Muscle of leg (tissue), 16 donors: ENCODE measurements around the gene PODXL. TPM values are rescaled to one million over a fixed set of nuclear protein-coding genes. Genes with fewer than 3 reads are reported as not detected.

Source experiments
- DNase-seq: peaks from one replicate; pipeline ENCODE4 v3.0.0; 2013
- H3K27ac ChIP-seq: one replicate; pipeline ENCODE4 v1.5.1; 2013; ENCODE audit warnings: mild to moderate bottlenecking, low read length, control low read depth
- H3K27me3 ChIP-seq: one replicate; pipeline ENCODE4 v1.6.1; 2013; ENCODE audit warnings: low read length; ENCODE audit not compliant: control insufficient read depth, insufficient read depth
- H3K36me3 ChIP-seq: one replicate; pipeline ENCODE4 v1.6.1; 2013; ENCODE audit warnings: low read length; ENCODE audit not compliant: control insufficient read depth, insufficient read depth
- H3K4me1 ChIP-seq: one replicate; pipeline ENCODE4 v1.6.1; 2013; ENCODE audit warnings: low read length; ENCODE audit not compliant: control insufficient read depth, insufficient read depth
- H3K4me3 ChIP-seq: one replicate; pipeline ENCODE4 v1.5.1; 2013; ENCODE audit warnings: low read length, control low read depth
- H3K9me3 ChIP-seq: replicated peaks from 2 replicates; pipeline ENCODE4 v1.6.1; 2013; ENCODE audit warnings: low read depth, low read length; ENCODE audit not compliant: control insufficient read depth
- WGBS: methylation state at CpG from one replicate; pipeline ENCODE4 v1.1.5; 2013; ENCODE audit warnings: missing lambda C conversion rate; ENCODE audit not compliant: insufficient coverage; 5-methylcytosine and 5-hydroxymethylcytosine counted together
- long read RNA-seq, 11 donors: transcript quantifications; one replicate each; lab custom pipeline, GENCODE V29; 2026
- polyA plus RNA-seq, 8 donors: library from polyadenylated mRNA; unstranded; fragments of 120-200 nt; gene quantifications; one replicate each; pipeline versions ENCODE4 v1.2.1 to v1.2.3, GENCODE V29; 2013; ENCODE audit warnings: inconsistent platforms in 1 of 8, low replicate concordance in 1 of 8; ENCODE audit not compliant: insufficient read length in 8 of 8, insufficient read depth in 1 of 8
- total RNA-seq: library from RNA; stranded (reverse); fragments of 120-200 nt; gene quantifications from one replicate; pipeline ENCODE4 v1.2.4, GENCODE V29; 2013

The PODXL gene
- total RNA-seq (35.5 TPM), polyA plus RNA-seq (10 to 100 TPM; 35.9 to 82.1 (median 71.5) TPM)
- long read RNA-seq, donor 1, full-length matches to known transcripts = 6 of 6 reads
- long read RNA-seq, donor 1, partial matches to known transcripts = 0 of 6 reads
- long read RNA-seq, donor 1, other reads (novel, unspliced or antisense) = 0 of 6 reads
- long read RNA-seq, donor 2, partial matches to known transcripts = 0 of 2 reads
- long read RNA-seq, donor 2, other reads (novel, unspliced or antisense) = 0 of 2 reads
- long read RNA-seq, donor 3, transcript PODXL-201 (8 exons, 2,011 nt) = major isoform, 8 of 22 reads
- long read RNA-seq, donor 3, partial matches to known transcripts = 8 of 22 reads
- long read RNA-seq, donor 3, other reads (novel, unspliced or antisense) = 0 of 22 reads
- long read RNA-seq, donor 4, transcript PODXL-205 (2 exons, 588 nt) = major isoform, 6 of 42 reads
- long read RNA-seq, donor 4, partial matches to known transcripts = 35 of 42 reads
- long read RNA-seq, donor 4, other reads (novel, unspliced or antisense) = 0 of 42 reads
- long read RNA-seq, donor 5, transcript PODXL-201 (8 exons, 2,011 nt) = major isoform, 8 of 34 reads
- long read RNA-seq, donor 5, partial matches to known transcripts = 22 of 34 reads
- long read RNA-seq, donor 5, other reads (novel, unspliced or antisense) = 0 of 34 reads
- long read RNA-seq, donor 6, full-length matches to known transcripts = 3 of 32 reads
- long read RNA-seq, donor 6, partial matches to known transcripts = 29 of 32 reads
- long read RNA-seq, donor 6, other reads (novel, unspliced or antisense) = 0 of 32 reads
- long read RNA-seq, donor 7, partial matches to known transcripts = 16 of 19 reads
- long read RNA-seq, donor 7, other reads (novel, unspliced or antisense) = 0 of 19 reads
- long read RNA-seq, donor 8, transcript PODXL-205 (2 exons, 588 nt) = major isoform, 5 of 19 reads
- long read RNA-seq, donor 8, partial matches to known transcripts = 11 of 19 reads
- long read RNA-seq, donor 8, other reads (novel, unspliced or antisense) = 0 of 19 reads
- long read RNA-seq, donor 9, partial matches to known transcripts = 16 of 22 reads
- long read RNA-seq, donor 9, other reads (novel, unspliced or antisense) = 0 of 22 reads
- long read RNA-seq, donor 10, transcript PODXL-205 (2 exons, 588 nt) = major isoform, 6 of 50 reads
- long read RNA-seq, donor 10, partial matches to known transcripts = 38 of 50 reads
- long read RNA-seq, donor 10, other reads (novel, unspliced or antisense) = 0 of 50 reads
- long read RNA-seq, donor 11, partial matches to known transcripts = 8 of 16 reads
- long read RNA-seq, donor 11, other reads (novel, unspliced or antisense) = 0 of 16 reads

DNA sequence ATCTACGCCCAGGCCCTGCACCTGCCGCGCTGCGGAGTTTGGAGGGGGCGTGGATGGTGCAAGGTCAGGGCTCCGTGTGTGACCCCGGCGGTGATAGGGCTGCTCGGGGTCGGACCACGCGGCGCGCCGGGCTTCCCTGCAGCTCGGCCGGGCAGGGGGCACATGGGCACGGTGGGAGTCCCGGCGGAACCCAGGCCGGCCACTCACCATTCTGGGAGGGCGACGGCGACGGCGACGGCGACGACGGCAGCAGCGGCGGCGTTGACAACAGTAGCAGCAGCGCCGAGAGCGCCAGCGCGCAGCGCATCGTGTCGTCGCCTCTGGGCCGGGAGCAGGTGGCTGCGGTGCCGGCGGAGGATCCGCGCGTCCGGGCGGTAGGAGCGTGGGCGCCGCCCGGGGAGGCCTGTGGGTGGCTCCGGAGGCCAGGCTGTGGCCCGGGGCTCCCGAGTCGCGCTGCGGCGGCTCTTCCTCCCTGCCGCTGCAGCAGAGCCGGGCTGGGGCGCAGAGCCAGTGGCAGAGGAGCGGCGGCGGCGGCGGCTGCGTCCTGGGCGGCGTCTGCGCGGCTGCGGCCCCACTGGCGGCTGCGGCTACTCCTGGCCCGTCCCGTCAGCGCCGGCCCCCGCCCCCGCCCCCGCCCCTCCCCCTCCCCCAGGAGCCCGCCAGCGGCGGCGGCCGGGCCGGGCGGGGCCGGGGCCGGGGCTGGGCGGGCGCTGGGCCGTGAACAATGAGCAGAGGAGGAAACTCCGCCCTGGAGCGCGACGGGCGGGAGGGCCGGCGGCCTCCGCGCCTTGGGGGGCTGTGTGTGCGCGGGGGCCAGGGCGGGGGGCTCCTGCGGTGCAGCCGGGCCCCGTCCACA, at the start of gene PODXL:
Gene PODXL (minus strand): TSS at position 576 of the 856 bp plus-strand sequence. CDS start 269 bp downstream, at position 307.
- Histone ChIP-seq H3K4me3 (peak within 1 kb of the TSS; percentile 61), H3K27ac (peak within 1 kb of the TSS; percentile 75), H3K9me3 (no peaks in the 10 kb centered on the region), H3K36me3 (no peaks in the 10 kb centered on the region), H3K27me3 (peaks cover 33% of the 10 kb centered on the region), H3K4me1 (peaks cover 40% of the 10 kb centered on the region)
- DNase-seq = peak; percentile 76
- WGBS = under 1% methylated on average over 75 of the region's 112 CpGs

DNA sequence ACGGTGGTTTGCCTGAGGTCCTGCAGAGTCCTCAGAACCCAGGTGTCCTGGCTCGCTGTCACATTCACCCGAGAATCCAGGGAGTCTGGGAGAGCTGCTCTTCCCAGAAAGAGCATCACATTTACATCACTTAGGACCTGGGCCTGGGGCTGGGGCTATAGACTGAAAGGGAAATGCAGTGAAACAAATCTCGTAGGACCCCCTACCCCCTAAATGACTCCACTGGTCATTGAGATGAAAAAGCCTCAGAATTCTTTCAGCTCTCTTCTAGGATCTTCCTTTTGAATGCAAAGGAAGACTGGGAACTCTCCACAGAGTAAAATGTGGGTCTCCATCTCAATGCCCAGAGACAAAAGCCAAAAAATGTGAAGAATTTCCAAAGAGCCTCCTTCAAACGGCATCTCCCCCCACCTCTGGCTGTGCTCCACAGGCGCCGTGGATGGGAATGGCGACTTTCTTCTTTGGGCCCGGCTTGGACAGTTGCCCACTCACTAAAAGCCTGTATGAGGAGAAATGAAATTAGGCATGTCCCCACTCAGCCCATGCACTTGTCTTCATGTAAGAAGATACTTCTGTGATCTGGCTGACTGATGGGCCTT, 49.0 kb upstream of the PODXL start:
- Histone ChIP-seq H3K36me3 (no peaks in the 10 kb centered on the region), H3K27me3 (peaks cover 7% of the 10 kb centered on the region), H3K4me3 (no peak overlapping the region), H3K4me1 (peaks cover 44% of the 10 kb centered on the region), H3K27ac (peak overlapping the region; percentile 3), H3K9me3 (no peaks in the 10 kb centered on the region)
- 25% methylated on average over 1 of the region's 9 CpGs for WGBS
- no peak for DNase-seq

DNA sequence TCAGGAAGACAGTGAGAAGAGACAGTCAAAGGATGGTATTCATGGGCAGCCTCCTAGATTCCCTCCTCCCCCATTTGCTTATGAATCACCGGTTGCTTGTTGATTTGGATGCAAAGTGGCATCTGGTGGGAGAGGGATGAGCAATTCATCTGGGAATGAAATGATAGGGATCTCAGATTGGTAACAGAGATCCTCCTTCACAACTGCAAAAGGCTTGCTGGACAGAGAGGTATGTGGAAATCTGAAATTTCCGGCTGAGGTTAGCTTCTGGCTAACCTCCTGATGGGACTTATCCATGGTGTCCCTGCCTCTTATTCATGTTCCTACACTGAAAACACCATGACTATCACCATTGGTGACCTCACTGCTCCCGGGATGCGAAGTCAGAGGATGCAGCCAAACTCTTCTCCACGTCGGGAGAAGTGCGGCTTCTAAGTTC, 48.4 kb upstream of the PODXL start:
- no peak overlapping the region for H3K27ac ChIP-seq
- 39% methylated on average over 5 of the region's 7 CpGs for WGBS
- H3K27me3 ChIP-seq = peaks cover 7% of the 10 kb centered on the region
- peaks cover 44% of the 10 kb centered on the region for H3K4me1 ChIP-seq
- H3K36me3 ChIP-seq = no peaks in the 10 kb centered on the region
- no peaks in the 10 kb centered on the region for H3K9me3 ChIP-seq
- no peak for DNase-seq
- no peak overlapping the region for H3K4me3 ChIP-seq

DNA sequence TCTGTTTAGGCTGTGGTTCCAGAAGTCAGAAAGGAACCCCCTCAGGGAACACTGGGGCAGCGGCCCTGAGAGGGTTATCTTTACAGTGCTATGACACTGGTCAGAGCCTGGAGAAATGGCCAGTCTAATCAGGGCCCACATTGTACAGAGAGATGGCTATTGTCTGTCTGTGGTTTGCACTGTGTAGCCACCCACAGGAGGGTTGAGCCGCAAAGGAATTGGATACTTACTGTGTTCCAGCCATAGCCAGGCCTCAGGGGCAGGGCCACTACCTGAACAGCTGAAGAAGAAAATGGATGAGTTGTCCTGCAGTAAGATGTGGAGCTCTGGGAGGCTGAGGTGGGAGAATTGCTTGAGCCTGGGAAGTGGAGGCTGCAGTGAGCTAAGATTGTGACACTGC, 47.5 kb upstream of the PODXL start:
- DNase-seq = no peak
- no peaks in the 10 kb centered on the region for H3K36me3 ChIP-seq
- peaks cover 7% of the 10 kb centered on the region for H3K27me3 ChIP-seq
- no peak overlapping the region for H3K4me3 ChIP-seq
- H3K27ac ChIP-seq = no peak overlapping the region
- H3K9me3 ChIP-seq = no peaks in the 10 kb centered on the region
- H3K4me1 ChIP-seq = peaks cover 43% of the 10 kb centered on the region
- WGBS = 80% methylated on average over 1 of the region's 2 CpGs

DNA sequence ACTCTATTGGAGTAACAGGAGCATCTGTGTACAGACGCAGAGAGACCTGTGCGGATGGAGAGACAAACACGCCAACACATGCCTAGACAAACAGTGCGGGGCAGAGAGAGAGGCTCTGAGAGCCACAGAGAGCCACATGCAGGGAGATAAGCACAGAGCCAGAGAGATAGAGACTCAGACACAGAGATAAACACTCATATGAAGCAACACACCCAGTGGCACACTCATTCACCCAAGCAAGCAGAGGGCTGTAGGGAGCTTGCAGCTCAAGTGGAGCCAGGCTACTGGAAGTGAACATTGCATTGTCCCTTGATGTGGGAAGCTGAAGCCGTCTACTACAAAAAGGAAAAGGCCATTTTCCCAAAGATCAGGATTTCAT, 46.6 kb upstream of the PODXL start:
- DNase-seq = no peak
- Histone ChIP-seq H3K27me3 (peaks cover 7% of the 10 kb centered on the region), H3K27ac (no peak overlapping the region), H3K4me1 (peaks cover 34% of the 10 kb centered on the region), H3K9me3 (no peaks in the 10 kb centered on the region), H3K36me3 (no peaks in the 10 kb centered on the region), H3K4me3 (no peak overlapping the region)
- WGBS = 76% methylated on average over 4 of the region's 5 CpGs

DNA sequence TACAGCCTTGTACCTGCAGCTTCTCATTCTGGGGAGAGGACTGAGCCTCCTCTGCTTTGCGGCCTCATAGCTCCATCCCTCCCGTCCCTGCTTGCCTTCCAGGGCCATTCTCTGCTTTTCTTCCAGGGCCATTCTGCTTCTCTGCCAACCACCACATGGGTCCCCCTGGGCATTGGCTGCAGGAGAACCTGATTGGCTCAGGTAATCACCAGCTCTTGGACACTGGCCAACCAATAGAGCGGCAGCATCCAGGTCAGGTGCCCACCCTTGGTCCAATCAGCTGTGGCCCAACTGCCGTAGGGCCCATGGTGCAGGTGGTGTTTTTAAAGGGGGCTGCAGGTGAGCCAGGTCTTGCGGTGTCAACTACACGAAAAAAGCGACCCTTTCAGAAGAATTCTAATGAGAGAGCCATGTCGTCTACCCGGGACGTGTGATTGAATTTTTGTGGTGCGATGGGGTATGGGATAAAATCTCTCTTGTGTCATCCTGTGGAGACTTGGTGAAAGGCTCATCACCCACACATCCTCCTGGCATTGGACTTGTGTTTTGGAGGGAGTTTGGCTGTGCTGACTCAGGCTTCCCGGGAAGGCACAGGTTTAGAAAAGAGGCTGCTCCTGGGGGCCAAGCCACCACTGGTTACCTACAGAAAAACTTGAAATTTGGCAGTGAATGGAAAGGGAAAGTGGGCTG, 46.0 kb upstream of the PODXL start:
- DNase-seq = no peak
- Histone ChIP-seq H3K4me3 (no peak overlapping the region), H3K9me3 (no peaks in the 10 kb centered on the region), H3K27ac (no peak overlapping the region), H3K27me3 (peaks cover 5% of the 10 kb centered on the region), H3K4me1 (peaks cover 29% of the 10 kb centered on the region), H3K36me3 (no peaks in the 10 kb centered on the region)
- WGBS = 85% methylated on average over 7 of the region's 12 CpGs

DNA sequence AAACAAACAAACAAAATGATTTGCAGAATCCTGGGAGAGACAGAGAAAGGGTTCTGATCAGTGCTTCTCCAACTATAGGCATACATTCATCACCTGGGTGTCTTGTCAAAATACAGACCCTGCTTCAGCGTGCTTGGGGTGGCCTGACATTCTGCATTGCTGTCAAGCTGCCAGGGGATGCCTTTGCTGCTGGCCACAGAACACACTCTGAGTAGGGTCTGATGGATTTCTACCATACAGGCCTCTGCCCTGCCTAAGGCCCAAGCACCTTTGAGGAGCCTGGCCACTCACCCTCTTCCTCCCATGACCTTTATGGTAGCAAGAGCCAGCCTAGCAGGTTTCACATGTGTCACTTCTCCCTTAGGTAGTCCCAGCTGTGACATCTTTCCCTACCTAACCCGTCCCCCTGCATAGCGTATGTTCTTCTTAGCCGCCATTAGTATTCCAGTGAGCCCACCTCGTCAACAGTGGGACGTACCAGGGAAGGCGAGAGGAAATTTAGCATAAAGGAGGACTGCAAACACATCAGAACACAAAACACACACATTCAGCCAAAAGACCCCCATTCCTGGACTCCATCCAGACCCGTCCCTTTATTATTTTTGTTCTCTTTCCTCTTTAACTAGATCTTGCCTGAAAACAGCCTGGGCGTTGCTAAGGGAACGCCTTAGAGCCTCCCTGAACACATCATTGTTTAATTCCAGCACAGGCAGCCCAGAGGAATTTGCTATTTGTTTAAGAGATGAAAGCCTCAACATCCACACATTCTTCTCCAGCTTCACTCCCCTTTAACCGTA, 43.9 kb upstream of the PODXL start:
- Histone ChIP-seq H3K27ac (peak overlapping the region; percentile 49), H3K4me1 (peaks cover 7% of the 10 kb centered on the region), H3K27me3 (peaks cover 2% of the 10 kb centered on the region), H3K9me3 (no peaks in the 10 kb centered on the region), H3K4me3 (no peak overlapping the region), H3K36me3 (no peaks in the 10 kb centered on the region)
- WGBS = 72% methylated on average over 7 of the region's 11 CpGs
- DNase-seq = peak; percentile 42

DNA sequence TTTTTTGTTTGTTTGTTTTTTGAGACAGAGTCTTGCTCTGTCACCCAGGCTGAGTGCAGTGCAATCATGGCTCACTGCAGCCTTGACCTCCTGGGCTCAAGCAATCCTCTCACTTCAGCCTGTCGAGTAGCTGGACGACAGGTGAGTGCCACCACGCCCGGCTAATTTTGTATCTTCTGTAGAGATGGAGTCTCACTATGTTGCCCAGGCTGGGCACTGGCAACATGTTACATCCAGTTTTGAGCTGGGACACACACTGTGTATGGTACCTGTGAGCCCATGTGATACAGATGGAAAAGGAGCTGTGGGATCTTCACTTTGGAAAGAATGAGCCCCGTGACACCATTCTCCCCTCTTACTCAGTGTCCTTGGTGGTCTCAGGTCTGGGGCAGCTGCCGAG, 40.4 kb upstream of the PODXL start:
- H3K27me3 ChIP-seq = no peaks in the 10 kb centered on the region
- H3K4me1 ChIP-seq = peaks cover 3% of the 10 kb centered on the region
- WGBS = 92% methylated on average over 2 of the region's 6 CpGs
- H3K9me3 ChIP-seq = no peaks in the 10 kb centered on the region
- H3K36me3 ChIP-seq = no peaks in the 10 kb centered on the region
- H3K4me3 ChIP-seq = no peak overlapping the region
- no peak overlapping the region for H3K27ac ChIP-seq
- no peak for DNase-seq
